ENCODE results near the gene SPATA17. TPM values are rescaled to one million over a fixed set of nuclear protein-coding genes. Genes with fewer than 3 reads are reported as not detected.

The SPATA17 gene

DNA sequence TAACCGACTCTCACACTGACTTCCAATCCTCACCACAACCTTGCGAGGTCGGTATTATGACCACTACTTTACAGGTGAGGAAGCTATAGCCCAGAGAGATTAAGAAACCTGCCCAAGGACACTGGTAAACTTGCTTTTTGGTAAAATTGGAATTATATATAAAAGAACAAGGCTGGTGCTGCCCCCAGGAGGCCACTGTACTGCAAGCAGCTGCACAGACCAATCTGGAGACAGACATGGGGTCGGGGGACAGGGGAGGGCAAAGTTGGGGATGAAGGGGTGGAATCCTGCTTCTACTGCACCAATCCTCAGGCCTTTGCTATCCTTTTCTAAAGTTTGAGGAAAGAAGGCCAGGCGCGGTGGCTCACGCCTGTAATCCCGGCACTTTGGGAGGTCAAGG lies 280.8 kb downstream of the SPATA17 start:
- H4K8ac ChIP-seq (ENCODE audit: low read length): no peak overlapping the region
- H2AK5ac ChIP-seq (ENCODE audit: low read length, severe bottlenecking): no peak overlapping the region
- no peak overlapping the region for H3K4ac ChIP-seq (ENCODE audit: low read depth in 1 of 2, low read length in 2 of 2)
- no peaks in the 10 kb centered on the region for H3K79me1 ChIP-seq (replicated peaks; ENCODE audit: low read length, poor library complexity, severe bottlenecking)
- H3K27me3 ChIP-seq (ENCODE audit: control insufficient read depth in 1 of 2, insufficient read depth in 1 of 2, low read length in 2 of 2): no peaks in the 10 kb centered on the region
- DNase-seq: peak; percentile 4
- no peak overlapping the region for H3K4me2 ChIP-seq (ENCODE audit: low read length, poor library complexity, severe bottlenecking)
- 94% methylated on average over 7 of the region's 8 CpGs for whole genome bisulfite sequencing
- no peak overlapping the region for H2AFZ ChIP-seq (ENCODE audit: low read depth, low read length)
- H4K91ac ChIP-seq (ENCODE audit: low read length): no peak overlapping the region
- H3K4me3 ChIP-seq (ENCODE audit: insufficient read depth in 1 of 2, low read depth in 1 of 2, low read length in 2 of 2): no peak overlapping the region
- H3K36me3 ChIP-seq (ENCODE audit: control insufficient read depth in 1 of 2, insufficient read depth in 2 of 2, low read depth in 1 of 2, low read length in 2 of 2): no peaks in the 10 kb centered on the region
- H3K9ac ChIP-seq (ENCODE audit: low read length): no peak overlapping the region
- H3K9me3 ChIP-seq (ENCODE audit: control insufficient read depth, low read length): no peaks in the 10 kb centered on the region
- H3K18ac ChIP-seq (ENCODE audit: low read depth in 1 of 2, low read length in 2 of 2): no peak overlapping the region
- no peak overlapping the region for H3K27ac ChIP-seq (ENCODE audit: low read length, poor library complexity, severe bottlenecking)
- H2BK15ac ChIP-seq (ENCODE audit: low read depth, poor library complexity, severe bottlenecking): no peak overlapping the region
- H3K14ac ChIP-seq (ENCODE audit: low read length in 2 of 2): no peak overlapping the region
- H2BK12ac ChIP-seq (ENCODE audit: low read length in 2 of 2): no peak overlapping the region
- no peaks in the 10 kb centered on the region for H3K4me1 ChIP-seq (ENCODE audit: control insufficient read depth, insufficient read depth, low read depth, low read length)
- no peak overlapping the region for H2BK5ac ChIP-seq (ENCODE audit: low read depth, low read length, poor library complexity, severe bottlenecking)
- no peak overlapping the region for H3K23ac ChIP-seq (ENCODE audit: low read length in 2 of 2)
- no peak overlapping the region for H2BK120ac ChIP-seq (ENCODE audit: low read depth, low read length)

GRCh38 chr1:217917281-217917887 lies 286.2 kb downstream of the SPATA17 start:
- H2AK5ac ChIP-seq (ENCODE audit: low read length, severe bottlenecking): no peak overlapping the region
- no peaks in the 10 kb centered on the region for H3K9me3 ChIP-seq (ENCODE audit: control insufficient read depth, low read length)
- H3K9ac ChIP-seq (ENCODE audit: low read length): no peak overlapping the region
- no peaks in the 10 kb centered on the region for H3K36me3 ChIP-seq (ENCODE audit: control insufficient read depth in 1 of 2, insufficient read depth in 2 of 2, low read depth in 1 of 2, low read length in 2 of 2)
- no peak overlapping the region for H3K4ac ChIP-seq (ENCODE audit: low read depth in 1 of 2, low read length in 2 of 2)
- no peak overlapping the region for H3K27ac ChIP-seq (ENCODE audit: low read length, poor library complexity, severe bottlenecking)
- H3K23ac ChIP-seq (ENCODE audit: low read length in 2 of 2): no peak overlapping the region
- H4K8ac ChIP-seq (ENCODE audit: low read length): no peak overlapping the region
- H2BK120ac ChIP-seq (ENCODE audit: low read depth, low read length): no peak overlapping the region
- H2BK12ac ChIP-seq (ENCODE audit: low read length in 2 of 2): no peak overlapping the region
- H2AFZ ChIP-seq (ENCODE audit: low read depth, low read length): peak overlapping the region; percentile 10
- no peak overlapping the region for H3K4me2 ChIP-seq (ENCODE audit: low read length, poor library complexity, severe bottlenecking)
- H3K4me3 ChIP-seq (ENCODE audit: insufficient read depth in 1 of 2, low read depth in 1 of 2, low read length in 2 of 2): no peak overlapping the region
- no peak overlapping the region for H3K14ac ChIP-seq (ENCODE audit: low read length in 2 of 2)
- H3K18ac ChIP-seq (ENCODE audit: low read depth in 1 of 2, low read length in 2 of 2): no peak overlapping the region
- no peak overlapping the region for H2BK15ac ChIP-seq (ENCODE audit: low read depth, poor library complexity, severe bottlenecking)
- no peak for DNase-seq
- H3K4me1 ChIP-seq (ENCODE audit: control insufficient read depth, insufficient read depth, low read depth, low read length): no peaks in the 10 kb centered on the region
- 74% methylated on average over 10 of the region's 13 CpGs for WGBS
- H4K91ac ChIP-seq (ENCODE audit: low read length): no peak overlapping the region
- H2BK5ac ChIP-seq (ENCODE audit: low read depth, low read length, poor library complexity, severe bottlenecking): no peak overlapping the region
- H3K27me3 ChIP-seq (ENCODE audit: control insufficient read depth in 1 of 2, insufficient read depth in 1 of 2, low read length in 2 of 2): peaks cover 0 to 28% of the 10 kb centered on the region in 2 experiments
- no peaks in the 10 kb centered on the region for H3K79me1 ChIP-seq (replicated peaks; ENCODE audit: low read length, poor library complexity, severe bottlenecking)

DNA sequence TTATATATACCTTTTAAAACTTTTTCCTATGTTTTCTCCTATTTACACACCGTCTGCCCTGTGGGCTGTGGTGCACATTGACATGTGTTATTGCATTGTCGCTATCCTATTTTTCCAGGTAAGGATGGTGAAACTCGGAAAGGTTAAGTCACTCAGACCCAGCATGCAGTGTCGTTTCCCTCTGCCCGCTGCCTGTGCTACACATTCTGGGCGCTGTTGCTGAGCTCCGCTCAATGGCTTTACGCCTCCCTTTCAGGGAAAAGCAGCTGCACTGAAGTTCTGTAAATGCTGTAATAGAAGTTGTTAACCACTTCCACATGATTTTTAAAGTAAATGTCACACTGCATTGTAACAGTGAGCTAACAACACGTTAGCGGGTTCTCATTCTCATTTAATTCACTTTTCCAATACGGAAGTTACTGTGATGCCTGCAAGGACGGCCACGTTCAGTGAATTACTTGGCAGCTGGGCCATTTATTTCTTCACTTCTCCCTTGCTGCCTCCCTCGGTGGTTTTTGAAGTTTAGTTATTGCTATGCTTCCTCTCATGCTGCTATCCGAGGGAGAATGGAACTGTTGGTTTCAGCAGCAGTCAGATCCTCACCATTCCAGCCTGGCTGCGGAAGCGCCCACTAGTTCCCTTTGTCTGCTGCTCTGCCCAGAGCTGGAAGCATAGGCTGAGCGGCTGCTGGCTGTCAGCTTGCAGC lies 288.7 kb downstream of the SPATA17 start:
- Histone ChIP-seq H2BK5ac (ENCODE audit: low read depth, low read length, poor library complexity, severe bottlenecking) (no peak overlapping the region), H3K9ac (ENCODE audit: low read length) (peak overlapping the region; percentile 57), H3K4me3 (ENCODE audit: insufficient read depth in 1 of 2, low read depth in 1 of 2, low read length in 2 of 2) (peak overlapping the region in 1 of 2 experiments; percentile 73), H3K9me3 (ENCODE audit: control insufficient read depth, low read length) (no peaks in the 10 kb centered on the region), H2BK120ac (ENCODE audit: low read depth, low read length) (no peak overlapping the region), H3K4ac (ENCODE audit: low read depth in 1 of 2, low read length in 2 of 2) (no peak overlapping the region), H2AFZ (ENCODE audit: low read depth, low read length) (no peak overlapping the region), H3K23ac (ENCODE audit: low read length in 2 of 2) (no peak overlapping the region), H3K18ac (ENCODE audit: low read depth in 1 of 2, low read length in 2 of 2) (no peak overlapping the region), H3K14ac (ENCODE audit: low read length in 2 of 2) (no peak overlapping the region), H3K4me2 (ENCODE audit: low read length, poor library complexity, severe bottlenecking) (no peak overlapping the region), H3K27ac (ENCODE audit: low read length, poor library complexity, severe bottlenecking) (no peak overlapping the region), H2BK15ac (ENCODE audit: low read depth, poor library complexity, severe bottlenecking) (no peak overlapping the region), H2BK12ac (ENCODE audit: low read length in 2 of 2) (no peak overlapping the region), H4K8ac (ENCODE audit: low read length) (no peak overlapping the region), H3K36me3 (ENCODE audit: control insufficient read depth in 1 of 2, insufficient read depth in 2 of 2, low read depth in 1 of 2, low read length in 2 of 2) (no peaks in the 10 kb centered on the region), H3K79me1 (replicated peaks; ENCODE audit: low read length, poor library complexity, severe bottlenecking) (no peaks in the 10 kb centered on the region), H4K91ac (ENCODE audit: low read length) (no peak overlapping the region), H2AK5ac (ENCODE audit: low read length, severe bottlenecking) (no peak overlapping the region), H3K27me3 (ENCODE audit: control insufficient read depth in 1 of 2, insufficient read depth in 1 of 2, low read length in 2 of 2) (peaks cover 0 to 35% of the 10 kb centered on the region in 2 experiments), H3K4me1 (ENCODE audit: control insufficient read depth, insufficient read depth, low read depth, low read length) (no peaks in the 10 kb centered on the region)
- no peak for DNase-seq
- WGBS: 82% methylated on average over 18 of the region's 18 CpGs

Small RNAs within 50 kb of the gene (small RNA-seq; reads per million reads assigned to genes)
- not detected for gene UBBP2 (ENCODE audit: low read depth)
